SK-N-SH treated with all-trans-retinoic acid at 6 μM for 48 hours (cell line): Measurements from ENCODE around the gene HECTD4.
"Not testable (repeated sequence)": the region's sequence is repeated elsewhere in the genome, so short reads cannot be mapped to it uniquely, and the experiment has no call there.

Experiments used
- ATAC-seq: fragments of 200-7000 bp; cut with Tn5 transposase; 3 replicates; pipeline ENCODE4 v1.9.1; 2020; ENCODE audit warnings: mild to moderate bottlenecking, moderate library complexity
- ARNTL ChIP-seq: fragments of 450-650 bp; formaldehyde crosslinking; IDR thresholded peaks from 2 replicates; pipeline ENCODE4 v1.5.0; 2020; ENCODE audit warnings: low read depth, mild to moderate bottlenecking, moderate library complexity, borderline replicate concordance
- BACH2 ChIP-seq: fragments of 250-450 bp; sonication (Bioruptor Pico); IDR thresholded peaks from 2 replicates; pipeline ENCODE4 v1.9.0; 2021; ENCODE audit warnings: mild to moderate bottlenecking, borderline replicate concordance
- ESRRG ChIP-seq: fragments of 250-450 bp; sonication (Bioruptor Pico); IDR thresholded peaks from 2 replicates; pipeline ENCODE4 v1.6.1; 2021; ENCODE audit warnings: mild to moderate bottlenecking
- GLIS3 ChIP-seq: fragments of 250-450 bp; sonication (Bioruptor Pico); IDR thresholded peaks from 2 replicates; pipeline ENCODE4 v1.5.0; 2020; ENCODE audit warnings: mild to moderate bottlenecking, moderate library complexity
- ISL1 ChIP-seq: fragments of 250-450 bp; sonication (Bioruptor Pico); IDR thresholded peaks from 2 replicates; pipeline ENCODE4 v2.1.2; 2022; ENCODE audit warnings: mild to moderate bottlenecking, moderate library complexity
- OSR1 ChIP-seq: fragments of 250-450 bp; sonication (Bioruptor Pico); IDR thresholded peaks from 2 replicates; pipeline ENCODE4 v1.8.0; 2022; ENCODE audit warnings: moderate library complexity, mild to moderate bottlenecking, inconsistent platforms
- PPARA ChIP-seq: fragments of 250-450 bp; sonication (Bioruptor Pico); IDR thresholded peaks from 2 replicates; pipeline ENCODE4 v1.5.0; 2020; ENCODE audit warnings: mild to moderate bottlenecking, borderline replicate concordance
- RARB ChIP-seq: fragments of 250-450 bp; sonication (Bioruptor Pico); IDR thresholded peaks from 2 replicates; pipeline ENCODE4 v1.8.0; 2021; ENCODE audit warnings: mild to moderate bottlenecking, moderate library complexity
- SNAI2 ChIP-seq: fragments of 250-450 bp; sonication (Bioruptor Pico); IDR thresholded peaks from 2 replicates; pipeline ENCODE4 v1.5.0; 2020; ENCODE audit warnings: mild to moderate bottlenecking, moderate library complexity
- TOX ChIP-seq: fragments of 250-450 bp; sonication (Bioruptor Pico); IDR thresholded peaks from 2 replicates; pipeline ENCODE4 v1.8.0; 2021; ENCODE audit warnings: mild to moderate bottlenecking, moderate library complexity, borderline replicate concordance
- ZC3H10 ChIP-seq: fragments of 250-450 bp; sonication (Bioruptor Pico); IDR thresholded peaks from 2 replicates; pipeline ENCODE4 v1.5.1; 2021; ENCODE audit warnings: mild to moderate bottlenecking, moderate library complexity
- ZFP3 ChIP-seq: fragments of 250-450 bp; sonication (Bioruptor Pico); IDR thresholded peaks from 2 replicates; pipeline ENCODE4 v1.5.0; 2020; ENCODE audit warnings: mild to moderate bottlenecking, moderate library complexity
- ZFP30 ChIP-seq: fragments of 450-650 bp; formaldehyde crosslinking; IDR thresholded peaks from 2 replicates; pipeline ENCODE4 v1.5.0; 2022; ENCODE audit warnings: mild to moderate bottlenecking, moderate library complexity
- ZNF565 ChIP-seq: fragments of 450-650 bp; formaldehyde crosslinking; conservative IDR thresholded peaks from 2 replicates; pipeline ENCODE4 v1.5.0; 2020; ENCODE audit warnings: low read depth, mild to moderate bottlenecking, moderate library complexity
- ZNF70 ChIP-seq: fragments of 450-650 bp; formaldehyde crosslinking; IDR thresholded peaks from 2 replicates; pipeline ENCODE4 v1.5.0; 2020; ENCODE audit warnings: mild to moderate bottlenecking, moderate library complexity
- ZNF8 ChIP-seq: fragments of 450-650 bp; formaldehyde crosslinking; IDR thresholded peaks from 2 replicates; pipeline ENCODE4 v1.5.0; 2020; ENCODE audit warnings: mild to moderate bottlenecking, moderate library complexity
- TF ChIP-seq, protein P1 (sequence below): fragments of 250-450 bp; sonication (Bioruptor Pico); IDR thresholded peaks from 2 replicates; pipeline ENCODE4 v1.8.0; 2020; ENCODE audit warnings: mild to moderate bottlenecking, moderate library complexity, borderline replicate concordance
- TF ChIP-seq, protein P2 (sequence below): fragments of 250-450 bp; sonication (Bioruptor Pico); IDR thresholded peaks from 2 replicates; pipeline ENCODE4 v1.8.0; 2021; ENCODE audit warnings: low read depth, mild to moderate bottlenecking, moderate library complexity, borderline replicate concordance
- TF ChIP-seq, protein P3 (sequence below): fragments of 250-450 bp; sonication (Bioruptor Pico); IDR thresholded peaks from 2 replicates; pipeline ENCODE4 v1.5.1; 2020; ENCODE audit warnings: low read depth, mild to moderate bottlenecking, moderate library complexity
- TF ChIP-seq, protein P4 (sequence below): fragments of 250-450 bp; sonication (Bioruptor Pico); IDR thresholded peaks from 2 replicates; pipeline ENCODE4 v1.5.0; 2020; ENCODE audit warnings: mild to moderate bottlenecking, moderate library complexity

Gene HECTD4

DNA sequence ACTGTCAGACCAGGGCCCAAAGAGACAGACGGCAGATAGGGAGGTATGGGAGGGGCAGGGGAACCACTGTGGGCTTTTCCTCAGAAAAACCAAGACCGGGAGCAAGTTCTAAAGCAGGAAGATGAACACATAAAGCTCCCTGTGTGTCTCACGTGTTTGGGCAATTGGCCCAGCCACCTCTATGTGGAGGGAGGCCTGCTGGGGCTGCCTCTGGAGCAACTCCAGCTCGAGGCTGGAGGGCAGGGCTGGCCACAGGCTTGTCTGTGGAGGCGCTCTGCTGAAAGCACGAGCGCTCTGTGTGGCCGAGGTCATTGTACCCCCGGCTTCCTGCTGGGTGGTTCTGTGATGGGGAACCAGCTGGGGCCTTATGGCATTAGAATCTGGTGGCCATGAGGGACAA is 220.5 kb downstream of the HECTD4 start (continued):
- no peak for TF ChIP-seq SNAI2
- no peak for TF ChIP-seq ESRRG (CRISPR knock-in tag)
- TF ChIP-seq RARB, result no peak
- no peak for TF ChIP-seq GLIS3 (CRISPR knock-in tag)
- TF ChIP-seq ZNF8 (CRISPR knock-in tag), result no peak
- TF ChIP-seq PPARA, result no peak
- TF ChIP-seq ZFP30 (CRISPR knock-in tag), result no peak

DNA sequence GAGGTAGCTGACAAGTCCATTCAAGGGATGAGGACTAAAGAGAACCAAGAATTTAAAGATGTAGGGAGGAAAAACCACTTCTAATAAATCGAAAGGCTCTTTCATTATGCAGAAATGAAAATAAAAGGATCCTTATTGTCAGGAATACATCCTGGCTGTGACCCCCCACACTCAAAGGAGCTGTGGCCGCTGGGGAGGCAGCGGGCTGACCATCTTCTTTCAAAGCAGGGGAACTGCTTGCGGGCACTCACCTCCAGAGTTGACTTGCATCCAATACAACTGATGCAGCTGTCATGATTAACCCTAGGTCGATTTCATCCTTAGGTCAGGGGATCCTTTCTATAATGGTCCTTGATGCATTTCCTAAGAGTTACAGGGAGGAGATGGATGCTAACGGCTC is 221.6 kb downstream of the HECTD4 start:
- TF ChIP-seq ZFP30 (CRISPR knock-in tag) (no peak), ARNTL (CRISPR knock-in tag) (no peak), RARB (no peak), GLIS3 (CRISPR knock-in tag) (no peak), ZNF565 (no peak), ZFP3 (CRISPR knock-in tag) (no peak), TOX (no peak), ISL1 (CRISPR knock-in tag) (no peak), OSR1 (no peak)
- TF ChIP-seq, protein P1, sequence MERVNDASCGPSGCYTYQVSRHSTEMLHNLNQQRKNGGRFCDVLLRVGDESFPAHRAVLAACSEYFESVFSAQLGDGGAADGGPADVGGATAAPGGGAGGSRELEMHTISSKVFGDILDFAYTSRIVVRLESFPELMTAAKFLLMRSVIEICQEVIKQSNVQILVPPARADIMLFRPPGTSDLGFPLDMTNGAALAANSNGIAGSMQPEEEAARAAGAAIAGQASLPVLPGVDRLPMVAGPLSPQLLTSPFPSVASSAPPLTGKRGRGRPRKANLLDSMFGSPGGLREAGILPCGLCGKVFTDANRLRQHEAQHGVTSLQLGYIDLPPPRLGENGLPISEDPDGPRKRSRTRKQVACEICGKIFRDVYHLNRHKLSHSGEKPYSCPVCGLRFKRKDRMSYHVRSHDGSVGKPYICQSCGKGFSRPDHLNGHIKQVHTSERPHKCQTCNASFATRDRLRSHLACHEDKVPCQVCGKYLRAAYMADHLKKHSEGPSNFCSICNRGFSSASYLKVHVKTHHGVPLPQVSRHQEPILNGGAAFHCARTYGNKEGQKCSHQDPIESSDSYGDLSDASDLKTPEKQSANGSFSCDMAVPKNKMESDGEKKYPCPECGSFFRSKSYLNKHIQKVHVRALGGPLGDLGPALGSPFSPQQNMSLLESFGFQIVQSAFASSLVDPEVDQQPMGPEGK, result no peak
- TF ChIP-seq, protein P2, sequence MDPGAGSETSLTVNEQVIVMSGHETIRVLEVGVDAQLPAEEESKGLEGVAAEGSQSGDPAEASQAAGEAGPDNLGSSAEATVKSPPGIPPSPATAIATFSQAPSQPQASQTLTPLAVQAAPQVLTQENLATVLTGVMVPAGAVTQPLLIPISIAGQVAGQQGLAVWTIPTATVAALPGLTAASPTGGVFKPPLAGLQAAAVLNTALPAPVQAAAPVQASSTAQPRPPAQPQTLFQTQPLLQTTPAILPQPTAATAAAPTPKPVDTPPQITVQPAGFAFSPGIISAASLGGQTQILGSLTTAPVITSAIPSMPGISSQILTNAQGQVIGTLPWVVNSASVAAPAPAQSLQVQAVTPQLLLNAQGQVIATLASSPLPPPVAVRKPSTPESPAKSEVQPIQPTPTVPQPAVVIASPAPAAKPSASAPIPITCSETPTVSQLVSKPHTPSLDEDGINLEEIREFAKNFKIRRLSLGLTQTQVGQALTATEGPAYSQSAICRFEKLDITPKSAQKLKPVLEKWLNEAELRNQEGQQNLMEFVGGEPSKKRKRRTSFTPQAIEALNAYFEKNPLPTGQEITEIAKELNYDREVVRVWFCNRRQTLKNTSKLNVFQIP (CRISPR knock-in tag), result no peak
- TF ChIP-seq, protein P3, sequence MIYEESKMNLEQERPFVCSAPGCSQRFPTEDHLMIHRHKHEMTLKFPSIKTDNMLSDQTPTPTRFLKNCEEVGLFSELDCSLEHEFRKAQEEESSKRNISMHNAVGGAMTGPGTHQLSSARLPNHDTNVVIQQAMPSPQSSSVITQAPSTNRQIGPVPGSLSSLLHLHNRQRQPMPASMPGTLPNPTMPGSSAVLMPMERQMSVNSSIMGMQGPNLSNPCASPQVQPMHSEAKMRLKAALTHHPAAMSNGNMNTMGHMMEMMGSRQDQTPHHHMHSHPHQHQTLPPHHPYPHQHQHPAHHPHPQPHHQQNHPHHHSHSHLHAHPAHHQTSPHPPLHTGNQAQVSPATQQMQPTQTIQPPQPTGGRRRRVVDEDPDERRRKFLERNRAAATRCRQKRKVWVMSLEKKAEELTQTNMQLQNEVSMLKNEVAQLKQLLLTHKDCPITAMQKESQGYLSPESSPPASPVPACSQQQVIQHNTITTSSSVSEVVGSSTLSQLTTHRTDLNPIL, result no peak
- ATAC-seq, result no peak

DNA sequence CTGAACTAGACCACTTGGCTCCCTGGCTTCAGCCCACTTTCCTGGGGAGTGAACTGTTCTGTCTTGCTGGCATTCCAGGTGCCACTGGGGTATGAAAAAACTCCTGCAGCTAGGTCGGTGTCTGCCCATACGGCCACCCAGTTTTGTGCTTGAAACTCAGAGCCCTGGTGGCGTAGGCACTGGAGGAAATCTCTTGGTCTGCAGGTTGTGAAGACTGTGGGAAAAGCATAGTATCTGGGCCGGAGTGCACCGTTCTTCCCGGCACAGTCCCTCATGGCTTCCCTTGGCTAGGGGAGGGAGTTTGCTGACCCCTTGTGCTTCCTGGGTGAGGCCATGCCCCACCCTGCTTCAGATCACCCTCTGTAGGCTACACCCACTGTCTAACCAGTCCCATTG is 223.1 kb downstream of the HECTD4 start:
- TF ChIP-seq ZC3H10 (CRISPR knock-in tag), result no peak
- ATAC-seq, result no peak

DNA sequence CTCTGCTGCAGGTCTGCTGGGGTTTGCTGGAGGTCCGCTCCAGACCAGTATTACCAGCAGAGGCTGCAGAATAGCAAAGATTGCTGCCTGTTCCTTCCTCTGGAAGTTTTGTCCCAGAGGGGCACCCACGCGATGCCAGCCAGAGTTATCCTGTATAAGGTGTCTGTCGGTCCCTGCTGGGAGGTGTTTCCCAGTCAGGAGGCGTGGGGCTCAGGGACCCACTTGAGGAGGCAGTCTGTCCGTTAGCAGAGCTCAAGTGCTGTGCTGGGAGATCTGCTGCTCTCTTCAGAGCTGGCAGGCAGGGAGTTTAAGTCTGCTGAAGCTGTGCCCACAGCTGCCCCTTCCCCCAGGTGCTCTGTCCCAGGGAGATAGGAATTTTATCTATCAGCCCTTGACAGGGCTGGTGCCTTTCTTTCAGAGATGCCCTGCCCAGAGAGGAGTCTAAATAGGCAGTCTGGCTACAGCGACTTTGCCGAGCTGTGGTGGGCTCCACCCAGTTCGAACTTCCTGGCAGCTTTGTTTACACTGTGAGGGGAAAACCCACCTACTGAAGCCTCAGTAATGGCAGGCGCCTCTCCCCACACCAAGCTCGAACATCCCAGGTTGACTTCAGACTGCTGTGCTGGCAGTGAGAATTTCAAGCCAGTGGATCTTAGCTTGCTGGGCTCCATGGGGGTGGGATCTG is 223.6 kb downstream of the HECTD4 start:
- not testable (repeated sequence) for ATAC-seq

DNA sequence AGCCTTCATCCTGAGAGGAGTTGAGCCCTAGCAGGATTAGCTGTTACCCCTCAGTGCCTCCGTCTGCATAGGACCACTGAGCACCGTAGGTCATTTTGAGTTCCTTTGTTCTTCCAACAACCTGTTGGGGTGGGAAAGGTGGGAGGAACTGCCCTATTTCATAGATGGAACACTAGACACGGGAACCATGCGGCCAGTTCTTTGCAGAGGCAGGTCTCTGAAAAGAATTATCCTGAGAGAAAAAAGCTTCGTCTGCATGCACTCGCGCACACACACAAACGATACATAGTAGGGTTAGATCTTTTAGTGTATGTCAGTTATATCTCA is 228.4 kb downstream of the HECTD4 start:
- TF ChIP-seq ISL1 (CRISPR knock-in tag) (no peak), ZC3H10 (CRISPR knock-in tag) (no peak), PPARA (no peak), TOX (no peak), RARB (no peak), GLIS3 (CRISPR knock-in tag) (no peak), ZNF70 (no peak), BACH2 (CRISPR knock-in tag) (no peak), OSR1 (no peak), ARNTL (CRISPR knock-in tag) (no peak), ZNF8 (CRISPR knock-in tag) (no peak)
- TF ChIP-seq, protein P4, sequence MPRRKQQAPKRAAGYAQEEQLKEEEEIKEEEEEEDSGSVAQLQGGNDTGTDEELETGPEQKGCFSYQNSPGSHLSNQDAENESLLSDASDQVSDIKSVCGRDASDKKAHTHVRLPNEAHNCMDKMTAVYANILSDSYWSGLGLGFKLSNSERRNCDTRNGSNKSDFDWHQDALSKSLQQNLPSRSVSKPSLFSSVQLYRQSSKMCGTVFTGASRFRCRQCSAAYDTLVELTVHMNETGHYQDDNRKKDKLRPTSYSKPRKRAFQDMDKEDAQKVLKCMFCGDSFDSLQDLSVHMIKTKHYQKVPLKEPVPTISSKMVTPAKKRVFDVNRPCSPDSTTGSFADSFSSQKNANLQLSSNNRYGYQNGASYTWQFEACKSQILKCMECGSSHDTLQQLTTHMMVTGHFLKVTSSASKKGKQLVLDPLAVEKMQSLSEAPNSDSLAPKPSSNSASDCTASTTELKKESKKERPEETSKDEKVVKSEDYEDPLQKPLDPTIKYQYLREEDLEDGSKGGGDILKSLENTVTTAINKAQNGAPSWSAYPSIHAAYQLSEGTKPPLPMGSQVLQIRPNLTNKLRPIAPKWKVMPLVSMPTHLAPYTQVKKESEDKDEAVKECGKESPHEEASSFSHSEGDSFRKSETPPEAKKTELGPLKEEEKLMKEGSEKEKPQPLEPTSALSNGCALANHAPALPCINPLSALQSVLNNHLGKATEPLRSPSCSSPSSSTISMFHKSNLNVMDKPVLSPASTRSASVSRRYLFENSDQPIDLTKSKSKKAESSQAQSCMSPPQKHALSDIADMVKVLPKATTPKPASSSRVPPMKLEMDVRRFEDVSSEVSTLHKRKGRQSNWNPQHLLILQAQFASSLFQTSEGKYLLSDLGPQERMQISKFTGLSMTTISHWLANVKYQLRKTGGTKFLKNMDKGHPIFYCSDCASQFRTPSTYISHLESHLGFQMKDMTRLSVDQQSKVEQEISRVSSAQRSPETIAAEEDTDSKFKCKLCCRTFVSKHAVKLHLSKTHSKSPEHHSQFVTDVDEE (CRISPR knock-in tag), result no peak
- TF ChIP-seq, protein P2 (CRISPR knock-in tag), result no peak
- ATAC-seq, result no peak
